ENCODE data around the gene AQP12A. TPM values are rescaled to one million over a fixed set of nuclear protein-coding genes. Genes with fewer than 3 reads are reported as not detected.

The AQP12A gene
- total and polyA plus RNA-seq, 10 of the 15 experiments (the other 5 are each of a cell fraction or from before 2014, with no cell fraction given): not detected

- RAD21 ChIA-PET (ENCODE audit: unreplicated experiment): no interaction called here
- POLR2A ChIA-PET: no interaction called here
- in situ Hi-C loops (cut with MboI) (no loop called here), intact Hi-C loops (cut with micrococcal nuclease; ENCODE audit: unreplicated experiment) (no loop called here)
- Histone ChIP-seq H4K20me1 (ENCODE audit: control insufficient read depth, insufficient read depth) (no peaks in the 10 kb centered on the region), H3K4me2 (ENCODE audit: control insufficient read depth, insufficient read depth) (no peak overlapping the region), H3K79me2 (ENCODE audit: control insufficient read depth, insufficient read depth, low read length) (no peaks in the 10 kb centered on the region), H3K27ac (ENCODE audit: control insufficient read depth, insufficient read depth) (no peak overlapping the region), H3K9me3 (replicated peaks; ENCODE audit: control insufficient read depth, insufficient read depth, low read length) (no peaks in the 10 kb centered on the region), H3K4me1 (ENCODE audit: control insufficient read depth, insufficient read depth, low read length) (no peaks in the 10 kb centered on the region), H3K36me3 (ENCODE audit: control insufficient read depth in 2 of 2, insufficient read depth in 2 of 2, low read length in 1 of 2) (no peaks in the 10 kb centered on the region), H3K27me3 (replicated peaks in 1 of 2; ENCODE audit: control insufficient read depth in 2 of 2, insufficient read depth in 2 of 2, low read length in 1 of 2) (no peaks in the 10 kb centered on the region; a peak in 1 of 4 replicates), H2AFZ (ENCODE audit: control insufficient read depth, low read depth, low read length) (no peak overlapping the region), H3K4me3 (no peak overlapping the region), H3K9ac (ENCODE audit: control insufficient read depth, insufficient read depth, low read length) (no peak overlapping the region)
- TF ChIP-seq SIN3A (IDR thresholded peaks at IDR 0.05; ENCODE audit: low read depth, low read length): no peak
- BruUV-seq (replicated peaks): no TSS peak
- DNase-seq (ENCODE audit: low read depth, low spot score) (no peak), FAIRE-seq (no peak), ATAC-seq (no peak)
- WGBS (ENCODE audit: insufficient coverage, insufficient replicate concordance, low lambda C conversion rate, missing lambda C conversion rate): 45% methylated on average over 25 of the region's 25 CpGs
- SMC1A ChIA-PET (ENCODE audit: uncharacterized antibody, unreplicated experiment): no interaction called here
- CTCF ChIA-PET: no interaction called here
Measured at GRCh38 chr2:240718896-240719490, 27.3 kb downstream of the AQP12A start.

DNA sequence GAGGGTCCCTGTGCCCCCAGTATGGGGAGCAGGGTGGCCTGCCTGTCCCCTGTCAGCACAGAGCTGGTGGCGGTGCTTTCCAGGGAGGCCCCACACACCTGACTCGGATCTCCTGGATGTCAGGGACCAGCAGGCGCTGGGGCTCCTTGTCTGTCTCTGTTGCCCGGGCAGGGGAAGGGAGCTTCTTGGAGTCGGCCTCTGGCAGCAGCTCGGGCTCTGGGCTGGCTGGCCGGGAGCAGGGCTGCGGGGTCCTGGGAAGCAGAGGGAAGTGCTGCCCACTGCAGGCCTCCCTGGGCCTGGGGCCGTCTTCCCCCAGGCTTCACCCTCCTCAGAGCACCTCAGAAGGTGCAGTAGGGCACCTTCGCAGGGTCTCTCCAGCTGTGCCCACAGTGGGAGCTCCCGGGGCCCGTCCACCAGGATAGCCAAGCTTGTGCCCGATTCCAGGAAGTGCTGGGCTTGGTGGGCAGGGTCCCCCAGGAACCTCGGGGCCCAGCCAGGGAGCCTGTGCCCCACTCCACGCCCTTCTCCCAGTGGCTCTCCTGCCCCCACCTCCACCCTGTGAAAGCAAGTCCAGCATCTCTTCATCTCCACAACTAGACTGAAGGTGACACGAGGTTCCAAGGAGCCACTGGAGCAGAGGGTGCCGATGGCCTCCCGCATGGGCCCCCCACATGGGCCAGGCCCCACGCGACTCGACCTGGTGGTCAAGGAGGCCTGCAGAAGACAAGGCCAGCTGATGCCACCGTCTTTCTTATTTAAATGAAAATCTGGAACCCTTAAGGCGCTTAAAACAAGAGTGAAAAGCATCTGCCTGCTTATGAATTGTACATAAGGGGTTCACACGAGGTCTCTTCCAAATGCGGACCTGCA is 28.2 kb downstream of the AQP12A start:
- no peaks in the 10 kb centered on the region for H3K9me3 ChIP-seq (replicated peaks; ENCODE audit: control insufficient read depth, insufficient read depth, low read length)
- no peak overlapping the region for H3K4me2 ChIP-seq (ENCODE audit: control insufficient read depth, insufficient read depth)
- POLR2A ChIA-PET: interaction anchor here (1.0 kb wide), 1 partner anchor 133 kb away, joined by 3 read pairs; the partner anchor contains the start of gene CAPN10
- no TSS peak for BruUV-seq (replicated peaks)
- no peaks in the 10 kb centered on the region for H3K36me3 ChIP-seq (ENCODE audit: control insufficient read depth in 2 of 2, insufficient read depth in 2 of 2, low read length in 1 of 2)
- no peaks in the 10 kb centered on the region; a peak in 1 of 4 replicates for H3K27me3 ChIP-seq (replicated peaks in 1 of 2; ENCODE audit: control insufficient read depth in 2 of 2, insufficient read depth in 2 of 2, low read length in 1 of 2)
- H3K4me3 ChIP-seq: no peak overlapping the region
- in situ Hi-C loops (cut with MboI): no loop called here
- H4K20me1 ChIP-seq (ENCODE audit: control insufficient read depth, insufficient read depth): no peaks in the 10 kb centered on the region
- WGBS (ENCODE audit: insufficient coverage, insufficient replicate concordance, low lambda C conversion rate, missing lambda C conversion rate): 18% methylated on average over 25 of the region's 25 CpGs
- H3K4me1 ChIP-seq (ENCODE audit: control insufficient read depth, insufficient read depth, low read length): no peaks in the 10 kb centered on the region
- H2AFZ ChIP-seq (ENCODE audit: control insufficient read depth, low read depth, low read length): no peak overlapping the region
- no peaks in the 10 kb centered on the region for H3K79me2 ChIP-seq (ENCODE audit: control insufficient read depth, insufficient read depth, low read length)
- no peak overlapping the region for H3K9ac ChIP-seq (ENCODE audit: control insufficient read depth, insufficient read depth, low read length)
- ATAC-seq (no peak), FAIRE-seq (no peak), DNase-seq (ENCODE audit: low read depth, low spot score) (no peak)
- CTCF ChIA-PET: no interaction called here
- RAD21 ChIA-PET (ENCODE audit: unreplicated experiment): no interaction called here
- SMC1A ChIA-PET (ENCODE audit: uncharacterized antibody, unreplicated experiment): no interaction called here
- intact Hi-C loops (cut with micrococcal nuclease; ENCODE audit: unreplicated experiment): no loop called here
- TF ChIP-seq PAX8 (IDR thresholded peaks at IDR 0.05): no peak
- TF ChIP-seq PML (IDR thresholded peaks at IDR 0.05; ENCODE audit: low read length): no peak
- no peak overlapping the region for H3K27ac ChIP-seq (ENCODE audit: control insufficient read depth, insufficient read depth)
